NCI-H1694 treated with DMSO at 0.1 percent for 48 hours (cell line): ENCODE results near the gene MXRA7.
"Not testable (repeated sequence)": the region's sequence is repeated elsewhere in the genome, so short reads cannot be mapped to it uniquely, and the experiment has no call there.

Source experiments
- DNase-seq: peaks from one replicate; lab custom pipeline; 2025; lab: John Stamatoyannopoulos, UW

The MXRA7 gene

DNA sequence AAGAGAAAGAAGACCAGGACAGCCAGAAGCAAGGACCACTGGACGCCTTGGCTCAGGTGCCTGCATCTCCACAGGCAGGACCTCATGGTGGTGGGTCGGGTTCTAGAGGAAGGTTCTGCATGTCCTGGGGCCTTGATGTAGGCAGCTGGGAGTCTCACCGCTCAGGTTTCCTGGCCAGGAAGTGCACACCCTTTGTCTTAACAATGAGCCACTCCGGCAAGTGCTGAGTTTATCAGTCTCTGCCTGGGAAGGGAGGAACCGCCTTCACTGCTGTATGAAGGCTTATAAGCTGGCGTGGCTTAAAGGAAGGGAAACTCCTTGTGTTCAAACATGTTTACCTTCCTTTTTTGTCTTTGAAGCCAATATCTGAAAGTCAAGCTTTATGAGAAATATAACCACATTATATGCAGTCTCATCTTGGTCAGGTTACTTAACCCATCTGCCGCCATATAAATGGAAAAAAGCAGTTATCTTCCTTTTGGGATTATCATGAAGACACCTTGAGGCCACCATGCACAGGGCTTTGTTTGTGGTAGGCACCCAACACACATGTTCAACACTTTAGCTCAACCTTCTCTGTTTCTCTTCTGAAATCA is 67.1 kb downstream of the MXRA7 start, which contains the start of gene ST6GALNAC1:
ST6GALNAC1 (minus strand) TSS at position 205 of the 596 bp plus-strand sequence; CDS start at position 86, 119 bp downstream.
- DNase-seq, result no peak

DNA sequence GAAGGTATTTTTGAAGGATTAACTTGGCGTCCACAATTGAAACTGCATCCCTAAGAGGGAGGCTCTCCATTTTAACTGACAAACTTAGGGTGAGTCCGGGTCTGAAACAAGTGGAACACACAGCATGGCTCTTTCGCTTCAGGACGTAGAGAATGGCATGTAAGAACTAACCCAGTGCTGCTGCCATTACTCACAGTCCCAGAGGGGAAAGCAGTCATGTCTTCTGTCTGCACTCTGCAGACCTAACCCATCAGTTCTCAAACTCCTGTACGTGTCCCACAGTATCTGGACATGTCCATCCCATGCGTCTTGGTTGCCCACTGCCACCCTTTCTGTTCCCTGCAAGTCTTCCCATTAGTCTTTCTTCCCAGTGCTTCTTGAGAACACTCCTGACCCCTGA is 67.8 kb downstream of the MXRA7 start:
- DNase-seq, result no peak

DNA sequence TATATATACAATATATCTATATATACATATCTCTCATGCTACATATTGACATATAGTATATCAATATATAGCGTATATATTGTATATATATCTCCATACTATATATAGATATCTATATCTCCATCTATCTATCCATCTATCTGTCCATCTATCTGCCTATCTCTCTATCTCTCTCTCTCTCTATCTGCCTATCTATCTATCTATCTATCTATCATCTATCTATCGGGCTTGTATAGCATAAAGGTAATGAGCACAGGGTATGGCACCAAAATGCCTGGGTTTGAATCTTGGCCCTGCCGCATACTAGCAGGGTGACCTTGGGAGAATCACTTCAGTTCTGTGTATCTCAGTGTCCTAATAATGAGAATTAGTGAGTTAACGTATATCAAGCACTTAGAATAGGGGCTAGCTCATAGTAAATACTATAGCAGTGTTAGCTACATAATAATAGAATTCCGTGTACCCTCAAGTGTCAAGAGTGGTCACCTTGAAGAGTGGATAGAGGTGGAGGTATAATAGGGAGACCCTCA is 68.7 kb downstream of the MXRA7 start:
- DNase-seq, result no peak

DNA sequence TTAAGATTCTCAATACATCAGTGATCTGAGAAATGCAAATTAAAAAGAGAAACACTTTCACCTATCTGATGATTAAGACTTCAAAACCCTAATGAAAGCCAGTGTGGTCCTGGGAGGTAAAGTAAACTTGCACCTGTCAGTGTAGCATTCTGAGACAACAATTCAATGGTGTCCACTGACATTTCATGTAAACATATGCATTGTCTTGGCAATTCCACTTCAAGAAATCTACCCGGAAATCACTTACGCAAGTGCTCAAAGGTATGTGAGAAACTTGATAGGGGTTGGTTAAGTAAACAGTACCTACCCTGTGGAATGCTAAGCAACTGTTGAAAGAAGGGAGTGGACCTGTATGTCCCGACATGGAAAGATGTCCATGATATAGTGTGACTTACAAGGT is 69.3 kb downstream of the MXRA7 start:
- no peak for DNase-seq

DNA sequence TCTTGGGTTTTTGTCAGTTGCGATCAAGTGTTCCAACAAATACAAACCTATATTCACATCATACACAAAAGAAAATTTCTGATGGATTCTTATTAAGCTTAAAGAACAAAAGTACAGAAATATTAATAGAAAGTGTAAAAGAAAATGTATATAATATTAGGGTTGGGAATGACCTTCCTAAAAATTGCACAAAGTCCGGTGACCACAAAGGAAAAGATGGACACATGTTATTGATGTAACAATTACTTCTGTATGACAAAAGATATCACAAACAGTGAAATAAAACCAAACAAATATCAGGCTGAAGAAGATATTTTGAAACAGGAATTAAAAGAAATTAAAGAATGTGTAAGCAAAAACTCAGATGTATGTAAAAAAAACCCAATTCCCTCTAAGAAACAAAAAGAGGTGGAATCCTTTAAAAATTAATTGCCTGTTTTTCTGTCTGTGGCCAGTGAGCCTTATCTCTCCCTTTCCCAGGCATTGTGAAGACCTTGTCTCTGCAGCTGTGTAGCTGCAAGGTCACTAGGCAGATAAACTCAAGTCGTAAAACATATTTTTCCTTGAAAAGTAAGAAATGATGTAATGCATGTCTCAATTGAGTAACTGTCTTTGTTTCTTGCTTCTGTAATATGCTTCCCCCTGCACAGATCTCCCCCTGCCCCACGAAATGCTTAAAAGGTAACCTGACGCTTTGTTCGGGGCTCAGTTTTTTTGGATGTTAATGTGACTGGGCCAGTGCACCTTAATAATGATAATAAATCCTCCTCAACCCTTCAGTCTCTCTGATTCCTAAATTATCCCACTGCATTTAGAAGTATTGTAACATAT is 70.0 kb downstream of the MXRA7 start:
- no peak for DNase-seq

DNA sequence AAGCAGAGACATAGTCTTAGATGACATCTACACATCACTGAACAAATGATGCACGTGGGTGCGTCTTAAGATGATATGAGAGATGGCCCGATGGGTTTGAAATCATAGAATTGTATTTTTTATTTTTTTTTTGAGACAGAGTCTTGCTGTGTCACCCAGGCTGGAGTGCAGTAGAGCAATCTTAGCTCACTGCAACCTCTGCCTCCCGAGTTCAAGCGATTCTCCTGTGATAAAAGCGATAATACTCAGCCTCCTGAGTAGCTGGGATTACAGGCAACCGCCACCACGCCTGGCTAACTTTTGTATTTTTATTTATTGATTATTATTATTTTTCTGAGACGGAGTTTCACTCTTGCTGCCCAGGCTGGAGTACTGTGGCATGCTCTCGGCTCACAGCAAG is 72.5 kb downstream of the MXRA7 start:
- no peak for DNase-seq

DNA sequence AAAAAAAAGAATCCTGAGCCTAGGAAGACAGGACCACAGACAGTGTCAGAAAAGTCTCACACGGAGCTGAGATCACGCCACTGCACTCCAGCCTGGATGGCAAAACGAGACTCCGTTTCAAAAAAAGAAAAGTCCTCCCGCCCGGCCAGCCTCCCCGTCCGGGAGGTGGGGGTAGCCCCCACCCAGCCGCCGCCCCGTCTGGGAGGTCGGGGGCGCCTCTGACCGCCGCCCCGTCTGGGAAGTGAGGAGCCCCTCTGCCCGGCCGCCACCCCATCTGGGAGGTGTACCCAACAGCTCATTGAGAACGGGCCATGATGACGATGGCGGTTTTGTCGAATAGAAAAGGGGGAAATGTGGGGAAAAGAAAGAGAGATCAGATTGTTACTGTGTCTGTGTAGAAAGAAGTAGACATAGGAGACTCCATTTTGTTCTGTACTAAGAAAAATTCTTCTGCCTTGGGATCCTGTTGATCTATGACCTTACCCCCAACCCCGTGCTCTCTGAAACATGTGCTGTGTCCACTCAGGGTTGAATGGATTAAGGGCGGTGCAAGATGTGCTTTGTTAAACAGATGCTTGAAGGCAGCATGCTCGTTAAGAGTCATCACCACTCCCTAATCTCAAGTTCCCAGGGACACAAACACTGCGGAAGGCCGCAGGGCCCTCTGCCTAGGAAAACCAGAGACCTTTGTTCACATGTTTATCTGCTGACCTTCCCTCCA is 74.1 kb downstream of the MXRA7 start:
- not testable (repeated sequence) for DNase-seq

DNA sequence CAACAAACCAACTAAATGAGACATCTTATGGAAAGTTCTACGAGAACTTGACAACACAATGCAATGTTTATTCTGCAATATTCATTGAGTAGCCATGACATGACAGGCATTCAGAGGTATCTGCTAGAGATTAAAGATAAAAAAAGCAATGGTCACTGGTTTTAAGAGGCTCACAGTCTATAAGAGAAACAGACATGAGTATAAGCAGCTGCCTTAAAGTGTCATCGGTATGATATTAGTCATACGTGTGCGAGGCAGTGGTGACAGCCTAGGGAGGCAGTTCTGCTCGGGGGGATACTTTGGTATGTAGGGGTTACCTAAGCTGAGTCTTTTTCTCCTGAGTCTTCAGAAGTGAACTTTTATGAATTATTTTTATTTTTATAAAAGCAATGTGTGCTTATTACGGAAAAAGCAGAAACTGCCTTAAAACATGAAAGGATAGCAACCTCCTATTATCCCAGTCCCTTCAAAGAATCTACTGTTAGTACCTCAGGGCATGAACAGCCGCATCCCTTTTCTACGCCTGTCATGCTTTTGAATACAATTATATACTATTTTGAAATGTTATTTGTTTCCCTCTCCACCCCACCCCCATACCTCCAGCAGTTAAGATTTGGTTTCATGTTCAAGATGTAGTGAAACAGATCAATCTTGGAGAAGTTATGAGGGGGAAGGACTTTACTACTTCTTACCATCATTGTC is 75.0 kb downstream of the MXRA7 start:
- no peak for DNase-seq

DNA sequence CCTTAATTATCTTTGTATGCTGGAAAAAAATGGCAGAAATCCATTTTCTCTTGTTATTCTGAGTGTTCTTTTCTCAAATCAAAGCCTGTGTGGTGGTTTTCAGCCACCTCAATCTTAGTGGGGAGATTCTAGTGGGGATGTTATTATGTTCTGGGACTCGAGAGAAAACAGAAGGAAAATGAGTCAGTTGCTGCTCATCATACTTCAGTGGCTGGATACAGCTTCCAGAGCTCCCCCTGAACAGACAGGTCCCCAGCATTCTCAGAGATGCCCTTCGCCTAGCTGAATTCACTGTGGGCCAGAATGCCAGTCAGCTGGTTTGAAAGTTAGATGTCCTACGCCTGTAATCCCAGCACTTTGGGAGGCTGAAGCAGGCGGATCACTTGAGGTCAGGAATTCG is 75.7 kb downstream of the MXRA7 start:
- no peak for DNase-seq

DNA sequence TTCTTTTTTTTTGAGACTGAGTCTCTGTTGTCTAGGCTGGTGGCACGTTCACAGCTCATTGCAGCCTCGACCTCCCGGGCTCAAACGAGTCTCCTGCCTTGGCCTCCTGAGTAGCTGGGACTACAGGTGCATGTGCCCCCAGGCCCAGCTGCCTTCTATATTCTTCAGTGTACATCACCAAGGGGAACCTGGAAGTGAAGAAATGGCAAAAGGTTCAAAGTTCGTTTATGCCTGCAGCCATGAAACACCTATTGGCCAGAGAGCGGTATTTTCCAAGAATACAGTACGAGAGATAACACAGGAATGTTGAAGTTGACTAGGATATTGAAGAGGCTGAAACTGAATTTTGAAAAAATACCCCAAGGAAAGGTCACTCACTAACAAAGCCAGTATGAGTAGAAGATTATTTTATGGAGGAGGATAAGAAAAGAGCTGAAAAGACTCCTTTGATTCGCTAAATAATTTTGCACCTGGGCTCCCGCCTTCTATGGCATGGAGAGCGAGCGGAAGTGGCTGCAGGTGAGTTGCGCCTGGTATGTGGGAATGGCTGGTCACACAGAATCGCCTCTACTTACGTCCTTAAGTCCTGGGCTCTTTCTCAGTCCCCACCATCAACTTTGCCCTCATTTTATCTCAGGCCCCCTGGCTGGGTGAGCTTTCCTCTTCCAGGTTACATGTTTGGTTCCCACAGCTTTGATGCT is 77.0 kb downstream of the MXRA7 start:
- DNase-seq, result no peak

DNA sequence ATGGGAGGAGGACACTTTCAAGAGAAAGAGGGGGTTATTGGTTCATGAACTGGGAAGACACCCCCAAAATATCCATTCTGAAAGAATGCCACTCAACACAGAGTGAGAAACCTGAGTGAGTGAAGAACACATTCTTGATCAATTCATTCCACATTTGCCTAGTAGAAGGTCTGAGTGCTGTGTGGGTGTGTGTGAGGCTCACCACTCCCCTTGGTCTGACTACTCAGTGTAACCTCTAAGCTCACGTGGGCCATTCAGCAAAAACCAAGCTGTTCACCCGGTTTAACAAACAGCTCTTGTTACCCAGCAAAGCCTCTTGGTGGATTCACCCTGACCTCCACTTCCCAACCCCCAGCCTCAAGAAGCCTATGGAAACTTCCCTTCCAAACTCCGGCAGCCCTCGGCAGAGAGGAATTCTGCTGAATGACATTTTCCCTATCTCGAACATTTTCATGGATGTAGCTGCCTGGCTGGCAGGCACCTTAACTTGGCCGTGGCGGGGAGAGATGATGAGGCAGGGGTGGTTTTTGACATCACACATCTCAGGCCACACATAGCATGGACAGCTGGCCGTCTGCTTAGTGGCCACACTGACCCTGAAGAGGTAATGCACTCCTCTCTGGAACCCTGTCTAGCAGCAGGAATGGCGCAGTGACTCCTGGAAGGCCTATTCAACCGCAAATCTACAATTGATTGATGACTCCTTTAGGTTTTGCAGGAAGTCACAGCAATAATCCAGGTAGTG is 78.8 kb downstream of the MXRA7 start:
- DNase-seq, result no peak

DNA sequence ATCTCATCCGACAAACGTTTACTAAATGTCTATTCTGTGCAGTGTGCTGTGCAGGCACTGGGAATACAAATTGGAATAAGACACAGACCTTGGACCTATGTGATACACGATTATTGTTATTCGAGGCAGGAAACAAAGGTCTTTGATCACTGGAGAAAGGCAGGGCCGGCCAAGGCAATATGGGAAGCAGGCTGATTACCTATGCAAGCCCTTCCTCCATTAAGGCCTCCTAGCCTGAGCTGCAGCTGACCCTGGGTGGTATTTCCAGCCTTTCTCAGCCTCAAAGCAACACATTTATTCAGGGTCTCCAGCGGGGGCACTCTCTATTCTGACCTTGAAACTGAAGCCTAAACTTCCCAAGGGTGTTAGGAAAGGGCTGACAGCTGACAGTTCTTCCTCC is 80.6 kb downstream of the MXRA7 start:
- DNase-seq, result no peak
